Measurements from ENCODE around the gene TOGARAM1. TPM values are rescaled to one million over a fixed set of nuclear protein-coding genes. Genes with fewer than 3 reads are reported as not detected.

Gene TOGARAM1
- total RNA-seq, 1 experiment from 2014 or later, result 15.1 TPM

DNA sequence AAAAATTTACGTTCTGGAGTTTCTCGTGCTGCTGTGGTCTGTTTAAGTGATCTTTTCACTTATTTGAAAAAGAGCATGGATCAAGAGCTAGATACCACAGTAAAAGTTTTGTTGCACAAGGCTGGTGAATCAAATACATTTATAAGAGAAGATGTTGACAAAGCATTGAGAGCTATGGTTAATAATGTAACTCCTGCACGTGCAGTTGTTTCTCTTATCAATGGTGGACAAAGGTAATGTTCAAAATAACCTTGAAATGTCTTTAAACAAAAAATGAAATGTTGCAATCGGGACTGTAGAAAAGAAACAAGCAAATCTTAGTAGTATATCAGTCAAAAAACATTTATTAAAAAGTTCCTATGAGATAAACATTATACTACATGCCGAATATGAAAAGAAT lies 82.6 kb downstream of the TOGARAM1 start:
- Mint-ChIP-seq H3K27me3 (ENCODE audit: unreplicated experiment) (no peaks in the 10 kb centered on the region), H3K36me3 (ENCODE audit: insufficient read depth, unreplicated experiment) (no peaks in the 10 kb centered on the region), H3K4me3 (ENCODE audit: low read depth, unreplicated experiment) (no peak overlapping the region), H3K4me1 (ENCODE audit: low read depth, unreplicated experiment) (no peaks in the 10 kb centered on the region), H3K9me3 (ENCODE audit: low read depth, unreplicated experiment) (no peaks in the 10 kb centered on the region), H3K27ac (ENCODE audit: unreplicated experiment) (no peak overlapping the region)
- CTCF ChIA-PET, result interaction anchor here (0.7 kb wide), 1 partner anchor 495 kb away, joined by 3 read pairs; no protein-coding TSS in a partner anchor
- DNase-seq, result no peak
- TF ChIP-seq, protein P1, sequence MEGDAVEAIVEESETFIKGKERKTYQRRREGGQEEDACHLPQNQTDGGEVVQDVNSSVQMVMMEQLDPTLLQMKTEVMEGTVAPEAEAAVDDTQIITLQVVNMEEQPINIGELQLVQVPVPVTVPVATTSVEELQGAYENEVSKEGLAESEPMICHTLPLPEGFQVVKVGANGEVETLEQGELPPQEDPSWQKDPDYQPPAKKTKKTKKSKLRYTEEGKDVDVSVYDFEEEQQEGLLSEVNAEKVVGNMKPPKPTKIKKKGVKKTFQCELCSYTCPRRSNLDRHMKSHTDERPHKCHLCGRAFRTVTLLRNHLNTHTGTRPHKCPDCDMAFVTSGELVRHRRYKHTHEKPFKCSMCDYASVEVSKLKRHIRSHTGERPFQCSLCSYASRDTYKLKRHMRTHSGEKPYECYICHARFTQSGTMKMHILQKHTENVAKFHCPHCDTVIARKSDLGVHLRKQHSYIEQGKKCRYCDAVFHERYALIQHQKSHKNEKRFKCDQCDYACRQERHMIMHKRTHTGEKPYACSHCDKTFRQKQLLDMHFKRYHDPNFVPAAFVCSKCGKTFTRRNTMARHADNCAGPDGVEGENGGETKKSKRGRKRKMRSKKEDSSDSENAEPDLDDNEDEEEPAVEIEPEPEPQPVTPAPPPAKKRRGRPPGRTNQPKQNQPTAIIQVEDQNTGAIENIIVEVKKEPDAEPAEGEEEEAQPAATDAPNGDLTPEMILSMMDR (IDR thresholded peaks at IDR 0.05; ENCODE audit: unreplicated experiment), result no peak
- BruUV-seq (replicated peaks), result no TSS peak
- intact Hi-C loops (cut with micrococcal nuclease; ENCODE audit: unreplicated experiment), result no loop called here

DNA sequence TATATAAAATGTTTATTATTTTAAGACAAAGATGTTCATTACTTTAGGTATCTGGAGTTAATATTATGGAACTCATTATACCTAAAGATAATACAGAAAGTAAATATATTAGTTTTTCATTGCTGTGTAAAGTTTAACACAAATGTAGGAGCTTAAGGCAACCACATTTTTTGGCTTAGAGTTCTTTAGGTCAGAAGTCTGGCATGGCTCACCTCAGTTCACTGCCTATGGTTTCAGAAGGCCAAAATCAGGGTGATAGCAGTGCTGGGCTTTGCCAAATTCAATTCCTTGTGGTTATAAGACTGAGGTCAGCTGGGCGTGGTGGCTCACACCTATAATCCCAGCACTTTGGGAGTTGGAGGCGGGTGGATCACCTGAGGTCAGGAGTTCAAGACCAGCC lies 86.4 kb downstream of the TOGARAM1 start:
- no peak overlapping the region for H3K4me3 Mint-ChIP-seq (ENCODE audit: low read depth, unreplicated experiment)
- no peaks in the 10 kb centered on the region for H3K27me3 Mint-ChIP-seq (ENCODE audit: unreplicated experiment)
- no peak overlapping the region for H3K27ac Mint-ChIP-seq (ENCODE audit: unreplicated experiment)
- H3K4me1 Mint-ChIP-seq (ENCODE audit: low read depth, unreplicated experiment), result no peaks in the 10 kb centered on the region
- H3K36me3 Mint-ChIP-seq (ENCODE audit: insufficient read depth, unreplicated experiment), result peaks cover 5% of the 10 kb centered on the region
- TF ChIP-seq, protein P1 (IDR thresholded peaks at IDR 0.05; ENCODE audit: unreplicated experiment), result no peak
- BruUV-seq (replicated peaks), result no TSS peak
- H3K9me3 Mint-ChIP-seq (ENCODE audit: low read depth, unreplicated experiment), result no peaks in the 10 kb centered on the region
- DNase-seq, result no peak
- CTCF ChIA-PET, result no interaction called here
- intact Hi-C loops (cut with micrococcal nuclease; ENCODE audit: unreplicated experiment), result no loop called here

DNA sequence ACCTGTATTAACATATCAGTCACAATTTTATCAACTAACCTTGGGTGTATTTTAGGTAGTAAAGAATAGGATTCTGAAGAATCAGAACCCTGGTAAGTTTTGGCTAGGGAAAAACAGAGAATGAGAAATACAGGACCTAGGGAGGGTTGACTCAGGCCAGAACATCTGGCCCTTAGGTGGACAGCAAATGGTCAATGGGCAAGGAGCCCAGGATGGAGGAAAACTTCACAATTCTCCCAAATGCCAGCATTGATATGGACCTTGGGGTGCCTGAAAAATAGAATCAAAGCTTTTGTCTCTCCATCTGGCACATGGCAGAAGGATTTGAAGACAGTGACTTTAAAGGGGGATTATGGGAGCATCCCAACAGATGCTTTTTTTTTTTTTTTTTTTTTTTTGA lies 89.2 kb downstream of the TOGARAM1 start:
- Mint-ChIP-seq H3K9me3 (ENCODE audit: low read depth, unreplicated experiment) (no peaks in the 10 kb centered on the region), H3K4me3 (ENCODE audit: low read depth, unreplicated experiment) (no peak overlapping the region), H3K27ac (ENCODE audit: unreplicated experiment) (no peak overlapping the region), H3K4me1 (ENCODE audit: low read depth, unreplicated experiment) (no peaks in the 10 kb centered on the region), H3K27me3 (ENCODE audit: unreplicated experiment) (no peaks in the 10 kb centered on the region), H3K36me3 (ENCODE audit: insufficient read depth, unreplicated experiment) (peaks cover 5% of the 10 kb centered on the region)
- CTCF ChIA-PET, result no interaction called here
- intact Hi-C loops (cut with micrococcal nuclease; ENCODE audit: unreplicated experiment), result no loop called here
- BruUV-seq (replicated peaks), result no TSS peak
- no peak for DNase-seq
- TF ChIP-seq, protein P1 (IDR thresholded peaks at IDR 0.05; ENCODE audit: unreplicated experiment), result no peak

- no peak for DNase-seq
- Mint-ChIP-seq H3K4me1 (ENCODE audit: low read depth, unreplicated experiment) (no peaks in the 10 kb centered on the region), H3K27ac (ENCODE audit: unreplicated experiment) (no peak overlapping the region), H3K9me3 (ENCODE audit: low read depth, unreplicated experiment) (no peaks in the 10 kb centered on the region), H3K4me3 (ENCODE audit: low read depth, unreplicated experiment) (no peak overlapping the region), H3K27me3 (ENCODE audit: unreplicated experiment) (no peaks in the 10 kb centered on the region), H3K36me3 (ENCODE audit: insufficient read depth, unreplicated experiment) (peaks cover 5% of the 10 kb centered on the region)
- TF ChIP-seq, protein P1 (IDR thresholded peaks at IDR 0.05; ENCODE audit: unreplicated experiment), result no peak
- intact Hi-C loops (cut with micrococcal nuclease; ENCODE audit: unreplicated experiment), result no loop called here
- BruUV-seq (replicated peaks), result no TSS peak
- CTCF ChIA-PET, result no interaction called here
These were observed 89.9 kb downstream of the TOGARAM1 start for GRCh38 chr14:45051896-45052295.

All from Calu3 (cell line).